ENCODE measurements around the gene CREG1.
A peak's percentile ranks its signal among the peaks of the same experiment; 100 is the strongest.
"Not testable (repeated sequence)": the region's sequence is repeated elsewhere in the genome, so short reads cannot be mapped to it uniquely, and the experiment has no call there.

Gene CREG1

DNA sequence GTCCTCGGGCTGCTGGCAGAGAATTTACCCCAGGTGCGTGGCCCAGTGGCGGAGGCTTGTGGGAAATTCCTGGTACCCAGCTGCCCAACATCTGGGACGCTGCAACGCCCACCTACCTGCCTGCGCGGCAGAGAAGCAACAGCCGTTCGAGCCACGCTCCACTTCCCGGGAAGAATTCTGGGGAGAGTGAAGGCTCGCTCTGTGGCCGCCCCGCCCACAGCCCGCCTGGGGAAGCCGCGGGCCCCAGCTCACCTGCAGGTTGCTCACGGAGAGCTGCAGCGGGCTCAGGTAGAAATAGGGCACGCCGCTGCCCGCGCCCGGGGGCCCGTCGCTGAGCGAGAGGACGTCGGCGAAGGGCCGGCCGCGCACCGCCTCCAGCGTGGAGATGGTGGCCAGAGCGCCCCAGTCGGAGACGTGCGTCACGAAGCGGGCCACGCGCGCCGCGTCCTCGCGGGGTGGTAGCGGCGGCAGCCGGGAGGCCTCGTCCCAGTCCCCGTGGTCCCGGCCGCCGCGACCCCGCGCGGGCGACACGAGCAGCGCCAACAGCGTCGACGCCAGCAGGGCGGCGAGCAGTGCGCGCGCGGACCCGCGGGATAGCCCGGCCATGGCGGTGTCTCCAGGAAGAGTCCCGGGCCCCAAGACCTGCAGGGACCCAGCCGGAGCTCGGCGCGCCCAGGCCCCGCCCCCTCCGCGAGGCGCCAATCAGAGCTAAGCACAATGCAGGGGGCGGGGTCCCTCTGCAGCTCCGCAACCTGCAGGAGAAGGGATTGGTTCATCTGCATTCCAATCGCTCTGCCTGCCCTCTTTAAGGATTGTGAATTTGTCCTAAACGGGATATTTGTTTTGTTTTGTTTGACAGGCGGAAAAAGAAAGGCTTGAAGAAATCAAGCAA is at the start of gene CREG1:
CREG1 (minus strand) TSS at position 627 of the 892 bp plus-strand sequence.
- peak; percentile 74 to 88 for DNase-seq

DNA sequence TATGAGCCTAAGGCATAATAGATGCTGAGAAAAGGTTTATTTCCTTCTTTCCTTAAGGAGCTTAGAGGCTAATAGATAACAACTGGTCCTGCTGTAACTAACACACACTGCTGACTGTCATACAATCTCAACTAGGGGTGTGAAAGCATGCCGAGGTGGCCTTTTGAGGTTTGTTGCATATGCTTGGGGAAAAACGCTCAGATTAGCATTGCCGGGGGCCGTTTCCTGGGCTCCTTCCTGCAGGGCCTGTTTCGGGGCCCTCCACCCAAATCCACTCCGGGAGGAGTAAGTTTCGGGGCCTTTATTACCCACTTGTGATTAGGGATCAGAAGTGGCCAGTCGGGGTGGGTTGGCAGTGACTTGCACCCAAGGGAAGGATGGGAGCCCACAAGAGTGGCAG is 49.3 kb upstream of the CREG1 start:
- no peak for DNase-seq

DNA sequence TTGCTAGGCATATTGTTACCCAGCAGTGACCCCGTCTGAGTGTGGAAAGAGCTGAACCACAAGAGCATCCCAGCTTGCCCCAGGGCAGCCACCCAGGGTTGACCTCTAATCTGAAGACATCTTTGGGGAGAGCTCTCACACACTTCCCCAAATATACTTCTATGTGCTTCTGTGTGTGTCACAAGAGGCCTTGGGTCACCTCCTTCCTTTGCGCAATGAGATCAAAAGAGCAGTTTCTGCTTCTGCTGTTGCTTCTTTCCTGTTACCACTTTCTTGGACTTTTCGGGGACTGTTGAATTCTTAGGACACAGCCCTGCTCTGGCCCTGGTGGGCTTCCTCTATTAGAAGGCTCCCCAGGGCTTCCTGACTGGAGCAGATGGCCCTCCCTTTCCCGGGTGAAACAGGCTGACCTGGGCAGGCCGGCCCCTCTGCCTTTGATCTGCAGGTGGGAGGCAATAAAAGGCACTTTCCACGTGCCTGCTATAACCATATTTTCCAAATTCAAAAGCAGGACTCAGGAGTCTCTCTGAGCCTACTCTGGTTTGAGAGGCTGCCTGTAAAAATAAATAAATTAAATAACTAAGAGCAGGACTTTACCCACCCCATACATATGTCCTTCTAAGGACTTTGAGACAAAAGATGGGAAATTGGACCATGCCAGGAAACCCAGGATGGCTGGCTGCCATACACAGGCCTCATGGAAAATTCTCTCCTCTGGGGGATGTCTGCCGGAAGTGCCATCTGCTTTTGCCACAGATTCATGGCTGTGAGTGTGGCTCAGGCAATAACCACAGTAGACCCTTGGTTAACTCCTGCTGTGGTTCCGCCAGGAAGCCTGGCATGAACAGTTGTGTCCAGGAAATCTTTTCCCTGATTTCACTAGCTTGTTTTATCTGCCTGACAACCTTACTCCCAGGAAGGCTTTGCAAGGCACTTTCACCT is 48.2 kb upstream of the CREG1 start:
- DNase-seq = no peak

DNA sequence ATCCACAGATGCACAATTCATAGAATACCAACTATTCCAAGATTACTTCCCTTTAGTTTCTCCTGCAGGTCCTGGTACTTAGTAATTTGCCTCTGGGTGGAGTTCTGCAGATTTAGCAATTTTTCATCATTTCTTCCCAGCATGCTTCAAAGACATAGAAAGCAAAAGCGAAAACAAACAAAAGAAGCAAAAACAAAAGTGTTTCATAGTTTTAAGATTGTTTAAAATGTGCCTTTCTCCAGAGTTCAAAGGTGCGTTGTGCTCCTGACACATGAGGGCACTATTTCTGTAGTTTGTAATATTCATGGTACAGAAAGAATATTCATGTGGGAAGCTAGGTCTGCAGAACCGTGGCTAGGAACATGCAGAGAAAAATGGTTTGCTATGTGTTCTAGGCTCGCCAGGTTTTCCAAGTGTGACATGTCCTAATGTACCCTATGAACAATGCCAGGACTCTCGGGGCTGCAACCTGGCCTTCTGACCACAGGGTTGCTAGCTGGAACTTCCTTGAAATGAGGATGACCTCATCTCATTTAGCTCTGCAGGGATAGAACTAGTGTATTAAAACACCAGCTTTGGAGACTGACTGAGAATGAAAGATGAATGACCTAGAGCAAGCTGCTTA is 46.5 kb upstream of the CREG1 start:
- no peak for DNase-seq

DNA sequence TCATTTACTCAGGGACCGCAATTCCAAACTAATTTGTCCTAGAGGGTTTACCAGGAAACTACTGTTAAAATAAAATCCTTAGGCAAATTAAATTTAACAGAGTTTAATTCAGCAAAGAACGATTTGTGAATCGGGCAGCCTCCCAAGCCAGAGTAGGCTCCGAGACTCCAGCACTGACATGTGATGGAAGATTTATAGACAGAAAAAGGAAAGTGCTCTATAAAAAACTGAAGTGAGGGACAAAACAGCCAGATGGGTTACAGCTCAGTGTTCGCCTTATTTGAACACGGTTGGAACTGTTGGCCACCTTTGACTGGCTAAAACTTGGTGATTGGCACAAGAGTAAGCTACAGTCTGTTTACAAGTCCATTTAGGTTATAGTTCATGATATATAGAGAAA is 41.3 kb upstream of the CREG1 start:
- no peak for DNase-seq

DNA sequence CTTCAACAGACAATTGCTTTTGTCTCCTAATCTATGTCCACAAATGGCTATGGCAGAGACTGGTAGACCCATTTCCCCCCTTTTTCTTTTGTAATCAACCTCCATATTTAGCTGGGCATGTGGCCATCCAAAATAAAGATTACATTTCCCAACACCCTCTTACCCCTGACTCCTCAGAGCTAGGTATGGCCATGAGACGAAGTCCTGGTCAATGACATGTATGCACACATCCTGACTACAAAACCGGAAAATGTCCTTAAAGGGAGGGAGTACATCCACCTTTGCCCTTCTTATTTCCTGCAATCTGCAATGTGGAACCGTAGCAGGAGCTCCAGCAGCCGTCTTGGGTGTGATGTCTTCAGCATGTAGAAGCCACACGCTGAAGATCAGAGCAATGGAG is 40.3 kb upstream of the CREG1 start:
- DNase-seq = no peak

DNA sequence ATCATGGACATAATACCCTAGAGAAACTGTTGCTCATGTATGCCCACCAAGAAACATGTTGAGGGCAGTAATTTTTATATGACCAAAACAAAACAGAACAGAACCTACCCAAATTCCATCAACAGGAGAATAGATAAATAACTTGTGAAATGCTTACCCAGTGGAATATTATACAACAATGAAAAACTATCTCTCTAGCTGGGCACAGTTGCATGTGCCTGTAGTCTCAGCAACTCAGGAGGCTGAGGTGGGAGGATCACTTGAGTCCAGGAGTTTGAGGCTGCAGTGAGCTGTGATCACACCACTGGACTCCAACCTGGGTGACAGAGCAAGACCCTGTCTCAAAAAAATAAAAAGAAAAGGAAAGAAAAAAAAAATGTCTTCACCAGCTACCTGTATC is 38.9 kb upstream of the CREG1 start:
- DNase-seq = no peak

DNA sequence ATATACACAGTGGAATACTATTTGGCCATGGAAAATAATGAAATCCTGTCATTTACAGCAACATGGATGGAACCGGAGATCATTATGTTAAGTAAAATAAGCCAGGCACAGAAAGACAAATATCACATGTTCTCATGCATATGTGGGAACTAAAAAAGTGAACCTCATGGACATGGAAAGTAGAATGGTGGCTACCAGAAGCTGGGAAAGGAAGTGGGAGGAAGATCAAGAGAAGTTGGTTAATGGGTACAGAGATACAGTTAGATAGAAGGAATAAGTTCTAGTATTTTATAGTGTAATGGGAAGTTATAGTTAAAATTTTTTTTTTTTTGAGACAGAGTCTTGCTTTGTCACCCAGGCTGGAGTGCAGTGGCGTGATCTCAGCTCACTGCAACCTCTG is 34.8 kb upstream of the CREG1 start:
- no peak for DNase-seq

DNA sequence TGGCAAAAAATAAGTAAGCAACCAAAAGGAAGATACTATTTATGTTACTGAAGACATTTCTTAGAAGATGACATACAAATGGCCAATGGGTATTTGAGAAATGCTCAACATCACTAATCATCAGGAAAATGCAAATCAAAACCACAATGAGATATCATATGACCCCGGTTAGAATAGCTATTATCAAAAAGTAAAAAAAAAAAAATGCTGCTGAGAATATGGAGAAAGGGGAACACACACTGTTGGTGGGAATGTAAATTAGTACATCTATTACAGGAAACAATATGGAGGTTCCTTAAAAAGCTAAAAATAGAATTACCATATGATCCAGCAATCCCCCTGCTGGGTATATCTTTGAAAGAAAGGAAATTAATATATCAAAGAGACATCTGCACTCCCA is 34.3 kb upstream of the CREG1 start:
- DNase-seq = no peak

DNA sequence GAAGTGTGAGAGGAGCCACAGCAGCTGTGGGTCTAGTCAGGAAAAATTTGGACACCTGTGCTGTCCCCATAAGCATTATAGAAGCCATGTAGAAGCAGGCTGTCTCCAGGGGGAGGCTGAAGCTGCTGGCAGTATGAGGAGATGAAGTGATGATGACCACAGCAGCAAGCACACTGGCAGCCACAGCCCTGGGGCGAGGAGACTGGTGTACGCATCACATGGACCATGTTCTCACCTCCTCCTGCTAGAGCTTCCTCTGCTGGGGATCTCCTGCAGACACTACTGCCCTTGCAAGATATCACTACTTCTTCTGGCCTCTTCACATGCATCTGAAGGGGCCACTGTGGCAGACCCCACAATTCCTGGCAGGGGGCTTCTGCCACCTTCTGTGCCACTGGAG is 33.8 kb upstream of the CREG1 start:
- no peak for DNase-seq

DNA sequence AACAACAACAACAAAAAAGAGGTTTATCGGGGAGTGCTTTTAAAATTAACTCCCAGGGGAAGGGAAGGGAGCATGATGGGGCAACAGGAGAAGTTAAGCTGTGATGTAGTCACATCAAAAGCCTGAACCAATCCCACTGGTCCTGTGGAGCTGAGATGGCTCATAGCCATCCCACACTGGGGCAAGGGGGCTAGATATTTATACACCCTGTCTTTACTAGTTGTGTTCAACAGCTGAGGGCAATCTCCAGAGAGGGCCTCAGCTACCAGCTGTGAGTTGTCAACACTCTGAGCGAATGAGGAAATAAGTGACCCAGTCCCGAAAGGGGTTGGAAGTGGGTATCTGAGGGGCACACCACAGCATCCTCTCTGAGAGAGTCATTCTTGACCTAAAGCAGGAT is 31.0 kb upstream of the CREG1 start:
- DNase-seq = no peak

DNA sequence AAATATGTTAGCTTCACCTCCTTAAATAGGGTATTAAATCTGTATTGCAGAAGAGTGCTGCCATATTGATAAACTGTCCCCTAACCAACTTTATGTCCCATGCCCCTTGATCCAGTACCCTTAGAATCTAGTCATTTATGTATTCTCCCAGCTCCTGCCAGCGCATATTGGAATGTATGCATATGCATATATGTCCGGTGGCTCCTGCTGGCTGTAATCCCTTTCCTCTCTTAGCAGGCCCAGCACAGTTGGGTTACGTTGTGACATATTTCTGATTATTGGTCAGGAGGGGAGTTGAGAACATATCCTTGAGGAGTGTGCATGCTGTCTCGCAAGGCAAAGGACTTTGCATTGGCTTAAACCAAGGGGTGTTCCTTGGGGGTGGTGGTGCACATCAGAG is 29.2 kb upstream of the CREG1 start:
- no peak for DNase-seq

DNA sequence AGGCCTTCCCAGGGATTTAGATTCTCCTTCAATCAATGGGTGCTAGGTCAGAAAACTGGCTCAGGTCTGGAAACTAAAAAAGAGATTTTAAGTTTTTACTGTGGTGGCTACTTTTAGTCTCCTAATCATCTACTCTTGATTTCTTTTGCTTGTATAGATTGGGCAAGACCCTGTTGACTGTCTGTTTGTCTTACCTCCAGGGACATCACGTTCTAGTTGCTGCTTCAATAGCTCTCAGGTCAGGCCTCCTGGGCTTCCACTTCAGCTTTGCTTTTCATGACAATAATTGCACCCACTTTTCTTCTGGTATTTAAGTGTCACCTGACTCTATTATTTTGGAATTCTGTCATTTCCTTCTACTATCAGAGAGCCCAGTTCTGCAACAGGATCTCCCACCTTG is 28.5 kb upstream of the CREG1 start:
- DNase-seq = no peak

DNA sequence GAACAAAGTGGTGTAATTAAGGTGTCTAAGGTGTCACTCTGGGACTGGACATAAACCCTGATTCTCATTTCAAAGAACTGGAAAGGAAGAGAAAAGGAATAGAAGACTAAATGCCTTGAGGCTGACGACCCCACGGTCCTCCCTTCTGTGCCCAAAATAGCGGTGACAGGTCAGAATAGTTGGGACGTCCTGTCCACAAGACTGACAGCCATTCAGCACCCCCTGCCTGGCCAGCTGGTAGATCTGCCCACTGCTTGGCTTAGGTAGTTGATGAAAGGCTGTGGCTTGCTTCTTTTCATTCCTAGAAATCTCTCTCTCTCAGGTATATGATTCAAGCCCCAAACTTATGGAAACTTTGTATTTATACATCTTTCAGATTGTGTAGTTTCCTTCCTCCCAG is 26.4 kb upstream of the CREG1 start:
- no peak for DNase-seq

DNA sequence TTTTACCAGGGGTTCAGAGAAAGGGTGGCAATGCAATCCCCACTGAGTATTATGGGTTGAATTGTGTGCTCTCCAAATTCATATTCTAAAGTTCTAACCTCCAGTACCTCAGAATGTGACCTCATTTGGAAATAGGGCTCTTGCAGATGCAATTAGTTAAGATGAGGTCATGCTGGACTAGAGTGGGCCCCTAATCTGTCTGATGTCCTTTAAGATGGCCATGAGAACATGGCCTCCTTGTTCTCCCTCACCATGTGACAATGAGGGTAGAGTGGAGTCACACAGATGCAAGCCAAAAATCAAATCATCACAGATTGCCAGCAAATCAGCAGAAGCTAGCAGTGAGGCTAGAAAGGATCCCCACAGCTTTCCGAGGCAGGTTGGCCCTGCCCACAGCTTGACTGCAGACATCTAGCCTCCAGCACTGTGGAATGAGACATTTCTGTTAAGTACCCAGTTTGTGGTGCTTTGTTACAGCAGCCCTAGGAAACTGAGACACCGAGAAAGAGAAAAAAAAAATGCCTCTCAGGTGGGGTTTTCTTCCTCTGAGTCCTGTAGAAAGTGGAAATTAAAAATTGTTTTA is 25.5 kb upstream of the CREG1 start:
- DNase-seq = no peak

DNA sequence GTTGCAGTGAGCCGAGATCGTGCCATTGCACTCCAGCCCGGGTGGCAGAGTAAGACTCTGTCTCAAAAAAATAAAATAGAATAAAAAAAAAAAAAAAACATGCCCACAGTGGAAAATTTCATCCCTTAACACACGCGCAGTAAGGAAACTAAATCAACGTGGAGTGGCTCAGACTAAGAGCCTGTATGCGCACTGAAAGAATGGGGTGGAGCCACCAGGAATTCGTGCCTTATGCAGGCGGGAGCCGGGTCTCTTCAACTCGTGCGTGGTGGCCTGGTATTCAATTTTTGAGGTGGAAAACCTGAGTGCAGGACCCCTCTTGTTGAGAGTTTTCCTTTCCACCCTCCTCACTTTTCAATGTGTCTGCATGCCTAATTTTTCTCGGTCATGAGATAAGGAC is 22.1 kb upstream of the CREG1 start:
- no peak for DNase-seq

DNA sequence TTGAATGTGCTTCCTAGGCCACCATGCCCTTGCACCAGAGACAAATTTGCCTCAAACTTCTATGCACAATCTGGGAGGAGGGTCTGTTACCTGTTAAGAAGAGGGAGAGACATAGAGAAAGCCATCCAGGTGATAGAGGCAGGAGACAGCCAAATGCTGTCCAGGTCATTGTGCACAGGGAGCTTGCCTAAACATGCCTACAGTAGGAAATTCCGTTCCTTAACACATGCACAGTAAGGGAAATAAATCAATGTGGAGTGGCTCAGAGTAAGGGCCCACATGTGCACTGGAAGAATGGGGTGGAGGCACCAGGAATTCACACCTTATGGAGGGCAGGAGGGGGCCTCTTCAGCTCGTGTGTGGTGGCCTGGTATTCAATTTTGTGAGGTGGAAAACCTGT is 19.5 kb upstream of the CREG1 start:
- no peak for DNase-seq

DNA sequence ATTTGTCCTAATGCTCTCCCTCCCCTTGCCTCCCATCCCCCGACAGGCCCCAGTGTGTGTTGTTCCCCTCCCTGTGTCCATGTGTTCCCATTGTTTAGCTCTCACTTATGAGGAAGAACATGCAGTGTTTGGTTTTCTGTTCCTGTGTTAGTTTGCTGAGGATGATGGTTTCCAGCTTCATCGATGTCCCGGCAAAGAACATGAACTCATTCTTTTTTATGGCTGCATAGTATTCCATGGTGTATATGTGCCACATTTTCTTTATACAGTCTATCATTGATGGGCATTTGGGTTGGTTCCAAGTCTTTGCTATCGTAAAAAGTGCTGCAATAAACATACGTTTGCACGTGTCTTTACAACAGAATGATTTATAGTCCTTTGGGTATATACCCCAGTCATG is 17.1 kb upstream of the CREG1 start:
- DNase-seq = not testable (repeated sequence)

DNA sequence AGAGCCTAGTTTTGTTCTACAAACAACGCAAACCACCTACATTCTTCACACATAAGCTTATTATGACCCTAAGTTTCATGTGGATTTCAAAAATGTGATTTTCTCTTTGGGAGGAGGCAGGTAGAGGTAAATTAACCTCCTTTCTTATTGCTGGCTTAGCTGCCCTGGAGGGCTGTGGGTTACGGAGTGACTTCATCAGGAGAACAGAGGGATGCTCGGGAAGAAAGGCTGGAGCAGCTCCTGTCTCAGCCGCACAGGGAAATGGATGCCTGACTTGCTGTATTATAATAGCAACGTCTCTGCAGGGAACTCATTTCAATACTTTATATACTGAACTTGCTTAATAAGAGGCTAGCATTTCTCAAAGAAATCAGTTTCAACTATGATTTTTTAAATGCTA is 14.1 kb upstream of the CREG1 start:
- DNase-seq = no peak

DNA sequence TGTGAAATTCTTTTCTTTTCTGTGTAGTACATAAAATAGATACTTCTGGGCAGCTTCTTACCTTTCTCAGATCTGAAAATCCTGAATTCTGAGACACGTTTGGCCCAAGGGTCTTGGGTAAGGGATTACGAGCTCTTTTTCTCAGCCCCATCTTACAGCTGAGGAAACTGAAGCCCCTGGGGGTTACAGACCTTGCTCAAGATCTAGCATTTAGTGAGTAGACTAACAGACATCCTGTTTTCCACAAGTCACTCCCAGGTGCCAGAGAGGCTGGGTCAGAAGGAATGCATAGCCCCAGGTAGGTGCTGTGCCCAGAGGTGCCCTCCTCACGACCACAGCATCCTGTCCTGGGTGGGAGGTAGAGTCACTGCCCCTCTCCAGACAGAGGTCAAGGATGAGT is 13.2 kb upstream of the CREG1 start:
- no peak for DNase-seq

DNA sequence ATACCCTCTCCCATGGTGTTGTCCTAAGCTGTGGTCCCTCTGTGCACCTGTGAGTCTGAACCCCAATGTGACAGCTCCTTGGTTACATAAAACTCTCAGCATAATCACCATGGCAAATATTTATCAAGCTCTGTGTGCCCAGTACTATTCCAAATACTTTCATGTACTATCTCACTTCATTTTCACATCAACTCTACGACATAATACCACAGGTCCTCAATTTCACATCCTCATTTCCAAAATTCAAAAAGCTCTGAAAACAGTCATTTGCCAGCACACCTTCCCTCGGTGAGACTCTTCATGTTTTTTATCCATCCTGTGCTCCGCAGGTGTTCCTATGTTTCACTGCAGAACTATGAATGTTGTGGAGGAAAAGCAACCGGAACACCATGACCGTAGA is 12.4 kb upstream of the CREG1 start:
- DNase-seq = no peak

DNA sequence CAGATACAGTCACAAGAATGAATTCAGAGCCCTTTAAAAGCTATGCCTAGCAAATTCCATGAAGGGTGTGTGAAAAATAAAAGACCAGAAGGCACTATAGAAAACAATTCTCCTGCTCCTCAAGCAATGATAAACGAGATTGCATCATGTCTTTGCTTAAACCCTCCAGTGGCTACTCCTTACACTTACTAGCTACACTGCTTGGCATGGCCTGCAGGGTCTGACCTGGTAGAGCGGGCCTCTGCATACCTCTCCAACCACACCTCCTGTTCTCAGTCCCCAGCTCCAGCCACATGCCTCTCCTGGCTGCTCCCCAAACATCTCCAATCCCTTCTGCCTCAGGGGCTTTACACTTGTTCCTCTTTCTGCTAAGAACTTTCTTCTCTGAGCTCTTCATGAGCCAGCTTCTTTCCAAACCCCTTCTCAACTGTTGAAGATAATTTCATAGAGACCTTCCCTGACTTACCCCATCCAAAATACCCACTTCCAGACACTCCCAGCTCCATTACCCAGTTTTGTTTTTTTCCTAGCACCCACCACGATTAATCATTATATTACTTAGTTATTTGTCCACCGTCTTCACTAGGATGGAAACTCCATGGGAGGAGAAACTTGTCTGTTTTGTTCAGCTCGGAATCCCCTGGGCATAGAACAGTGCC is 11.2 kb upstream of the CREG1 start:
- no peak for DNase-seq
